GM11168 (cell line): ENCODE data around the gene PROM1.

Source experiments
- in situ Hi-C: fragments of 300-500 bp; cut with MboI; formaldehyde crosslinking; loops from one replicate; pipeline ENCODE4 v1.12.0; 2022; ENCODE audit warnings: low sequenced_read_pairs; ENCODE audit not compliant: unreplicated experiment

Gene PROM1

GRCh38 chr4:15926486-15926885, 157.3 kb downstream of the PROM1 start:
- in situ Hi-C loops, result no loop called here

GRCh38 chr4:15925830-15926229, 158.0 kb downstream of the PROM1 start:
- in situ Hi-C loops, result no loop called here

GRCh38 chr4:15921592-15921932, 162.3 kb downstream of the PROM1 start:
- in situ Hi-C loops, result no loop called here

DNA sequence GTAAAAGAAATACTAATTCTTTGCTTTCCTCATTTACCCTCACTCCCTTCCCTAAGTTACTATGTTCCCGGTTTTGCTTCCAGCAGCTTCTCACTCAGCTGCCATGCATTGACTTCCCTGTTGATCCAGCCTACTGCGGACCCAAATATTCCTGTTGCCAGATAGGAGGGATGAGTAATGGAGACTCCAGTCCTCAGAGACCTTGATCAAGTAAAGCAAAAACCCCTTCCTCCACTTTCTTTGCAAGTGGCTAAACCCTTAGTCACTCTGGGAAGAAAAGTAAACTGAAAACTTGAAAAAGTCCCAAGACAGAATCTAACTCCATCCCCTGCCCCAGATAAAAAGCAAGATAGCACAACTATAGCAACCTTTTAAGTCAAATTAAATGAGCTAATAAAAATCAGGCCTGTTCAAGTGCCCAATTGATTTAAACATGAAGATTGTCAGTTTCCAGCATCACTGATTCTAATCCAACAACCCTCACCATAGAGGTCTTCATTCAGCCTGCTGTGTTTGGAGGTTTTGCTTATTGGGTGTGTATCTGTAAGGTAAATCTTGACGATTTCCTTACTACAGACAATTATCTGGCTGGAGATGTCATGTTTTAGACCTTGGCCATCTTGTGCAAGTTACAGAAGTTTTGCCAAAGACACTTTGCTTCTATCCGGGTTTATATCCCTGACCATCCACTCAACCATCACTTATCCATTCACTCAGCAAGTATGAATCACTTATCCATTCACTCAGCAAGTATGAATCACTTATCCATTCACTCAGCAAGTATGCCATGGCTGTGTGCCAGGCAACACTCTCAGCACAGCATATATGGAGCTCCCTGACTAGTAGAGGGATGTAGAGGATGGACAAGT, 162.9 kb downstream of the PROM1 start:
- in situ Hi-C loops, result no loop called here

- in situ Hi-C loops, result no loop called here
Observed at GRCh38 chr4:15918484-15919129, 165.2 kb downstream of the PROM1 start.
